HG03095 (cell line): ENCODE measurements around the gene PLEK2.
"Not testable (repeated sequence)": the region's sequence is repeated elsewhere in the genome, so short reads cannot be mapped to it uniquely, and the experiment has no call there.

ENCODE experiments used
- ATAC-seq: cut with Tn5 transposase; IDR thresholded peaks from one replicate; pipeline ENCODE4 v1.9.1; 2021; ENCODE audit warnings: moderate library complexity; ENCODE audit not compliant: unreplicated experiment

PLEK2 gene

GRCh38 chr14:67365476-67365875 is 46.5 kb downstream of the PLEK2 start:
- no peak for ATAC-seq

- peak; percentile 28 for ATAC-seq
These were observed 51.3 kb downstream of the PLEK2 start for GRCh38 chr14:67360470-67361206.

- ATAC-seq: peak; percentile 92
These were observed 52.0 kb downstream of the PLEK2 start, which contains the start of the genes ATP6V1D and EIF2S1 for GRCh38 chr14:67359775-67360469. TSS of gene ATP6V1D (minus strand) at chr14:67359804. CDS start at chr14:67359698, 106 bp downstream. TSS of gene EIF2S1 (plus strand) at chr14:67360328. CDS start at chr14:67364768, 4,440 bp downstream.

GRCh38 chr14:67358924-67359774 is 52.8 kb downstream of the PLEK2 start:
- ATAC-seq: no peak

GRCh38 chr14:67357969-67358354 is 54.0 kb downstream of the PLEK2 start:
- no peak for ATAC-seq

GRCh38 chr14:67357186-67357968 is 54.6 kb downstream of the PLEK2 start:
- no peak for ATAC-seq

GRCh38 chr14:67352055-67352454 is 59.9 kb downstream of the PLEK2 start:
- ATAC-seq: no peak

- no peak for ATAC-seq
These were observed 66.4 kb downstream of the PLEK2 start for GRCh38 chr14:67345583-67345982.

- no peak for ATAC-seq
These were observed 68.2 kb downstream of the PLEK2 start for GRCh38 chr14:67343601-67344230.

GRCh38 chr14:67341231-67341630 is 70.7 kb downstream of the PLEK2 start:
- ATAC-seq: not testable (repeated sequence)
